Esophagus squamous epithelium (tissue), 4 donors: ENCODE measurements around the gene SUPT7L.

Experiments
- CTCF ChIP-seq, 6 experiments: fragments of 450-650 bp in 4 of 6; fragments of 200-600 bp in 2 of 6; sonication (generic) in 2 of 6; IDR thresholded peaks; one replicate each; pipeline ENCODE4 v1.5.1; 2016 to 2019; ENCODE audit warnings: antibody characterized with exemption in 6 of 6, mild to moderate bottlenecking in 4 of 6, moderate library complexity in 4 of 6
- POLR2A ChIP-seq, 4 donors: fragments of 450-650 bp; IDR thresholded peaks; one replicate each; pipeline ENCODE4 v1.6.1; 2017; ENCODE audit warnings: antibody characterized with exemption in 4 of 4, mild to moderate bottlenecking in 4 of 4, moderate library complexity in 3 of 4

GRCh38 chr2:27701676-27702075, 38.3 kb upstream of the SUPT7L start:
- TF ChIP-seq CTCF (IDR thresholded peaks at IDR 0.05) = no peak
- no peak for TF ChIP-seq POLR2A (IDR thresholded peaks at IDR 0.05)
